Measurements from ENCODE around the gene SIMC1. TPM values are rescaled to one million over a fixed set of nuclear protein-coding genes. Genes with fewer than 3 reads are reported as not detected.
"Not testable (repeated sequence)": the region's sequence is repeated elsewhere in the genome, so short reads cannot be mapped to it uniquely, and the experiment has no call there.

The SIMC1 gene
- total RNA-seq = 10 to 100 TPM; 17.9 to 28.5 TPM

DNA sequence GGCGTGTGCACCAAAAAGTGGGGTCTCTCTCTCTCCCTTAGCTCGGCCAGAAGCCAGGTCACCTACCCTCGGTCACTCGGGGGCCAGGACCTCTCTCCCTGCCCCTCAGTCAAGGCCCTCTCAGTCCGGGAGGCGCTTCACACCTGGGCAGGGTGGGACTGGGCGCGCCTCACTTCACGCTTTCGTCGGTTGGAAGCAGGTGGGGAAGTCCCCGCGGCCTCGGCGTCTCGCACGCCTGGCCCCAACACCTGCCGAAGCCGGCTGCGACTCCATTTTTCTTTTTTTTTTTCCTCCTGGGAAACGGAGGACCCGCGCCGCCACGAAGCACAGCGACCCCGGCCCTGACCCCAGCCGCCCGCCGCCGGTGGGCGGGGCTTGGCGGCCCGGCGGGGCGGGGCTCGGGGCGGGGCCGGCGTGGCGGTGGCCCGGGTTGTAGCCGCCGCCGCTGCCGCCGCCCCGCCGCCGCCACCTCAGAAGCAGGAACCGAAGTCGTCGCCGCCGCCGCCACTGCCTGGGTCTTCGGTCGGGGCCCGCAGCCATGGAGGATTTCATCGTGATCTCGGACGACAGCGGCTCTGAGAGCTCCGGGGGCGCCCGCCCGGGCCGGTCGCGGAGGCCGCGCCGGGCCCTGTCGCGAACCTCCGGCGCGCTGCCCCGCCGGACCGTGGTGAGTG is at the start of gene SIMC1:
TSS of gene SIMC1 (plus strand) at position 454 of the 674 bp plus-strand sequence. CDS start at position 539, 85 bp downstream.
- not testable (repeated sequence) for H3K9me3 Mint-ChIP-seq; H3K27me3 Mint-ChIP-seq; H3K27ac Mint-ChIP-seq; H3K36me3 Mint-ChIP-seq (ENCODE audit: low read depth); H3K4me1 Mint-ChIP-seq
- ATAC-seq (replicated peaks) = peak; percentile 80
- peak within 1 kb of the TSS; percentile 48 for H3K4me3 Mint-ChIP-seq

DNA sequence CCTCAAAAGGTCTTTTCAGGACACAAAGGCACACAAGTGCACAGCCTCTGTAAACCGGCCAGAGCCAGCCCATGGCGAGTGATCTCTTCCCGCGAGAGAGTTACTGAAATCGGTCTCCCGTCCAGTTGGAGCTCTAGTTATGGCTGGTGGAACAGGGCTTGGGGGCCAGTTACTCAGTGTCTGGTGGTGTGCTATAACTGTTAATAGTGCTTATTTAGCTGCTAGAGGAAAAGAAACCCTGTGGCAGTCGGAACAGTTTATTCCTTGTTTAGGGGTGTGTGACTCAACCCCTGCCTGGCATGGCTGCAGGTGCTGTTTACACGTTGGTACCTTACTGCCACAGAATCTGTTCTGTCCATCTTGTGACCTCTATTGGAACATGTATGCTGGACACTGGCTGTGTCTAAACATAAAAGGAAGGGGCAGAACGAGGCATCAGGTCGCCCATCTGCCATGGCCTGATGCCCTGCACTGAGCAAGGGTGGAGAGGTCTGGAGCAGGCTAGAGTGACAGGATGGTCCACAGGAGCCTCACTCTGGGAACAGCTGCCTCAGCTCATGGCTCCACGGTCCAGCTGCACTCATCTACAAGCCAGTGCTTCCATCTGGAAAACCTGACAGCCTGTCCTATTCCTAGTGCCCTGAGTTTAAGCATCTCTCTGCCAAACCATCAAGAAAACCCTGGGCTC is 49.6 kb upstream of the SIMC1 start:
- Mint-ChIP-seq H3K9me3 (no peaks in the 10 kb centered on the region), H3K27ac (no peak overlapping the region), H3K4me1 (no peaks in the 10 kb centered on the region), H3K27me3 (no peaks in the 10 kb centered on the region), H3K36me3 (ENCODE audit: low read depth) (no peaks in the 10 kb centered on the region), H3K4me3 (no peak overlapping the region)
- ATAC-seq (replicated peaks) = no peak

DNA sequence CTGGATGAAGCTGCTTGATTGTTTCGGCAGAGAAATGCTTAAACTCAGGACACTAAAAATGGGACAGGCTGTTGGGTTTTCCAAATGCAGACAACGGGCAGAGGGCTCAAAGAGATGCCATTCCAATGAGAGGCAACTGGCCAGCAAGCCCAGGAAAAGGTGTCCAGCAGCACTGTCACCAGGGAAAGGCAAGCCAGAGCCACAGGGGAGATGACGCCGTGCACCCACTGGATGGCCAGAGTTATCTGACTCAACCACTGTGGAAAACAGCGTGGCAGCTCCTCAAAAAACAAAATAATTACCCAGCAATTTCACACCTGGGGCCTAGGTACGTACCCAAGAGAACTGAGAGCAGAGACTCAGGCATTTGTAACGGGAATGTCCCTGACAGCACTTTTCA is 48.4 kb upstream of the SIMC1 start:
- no peak for ATAC-seq (replicated peaks)
- H3K27me3 Mint-ChIP-seq = no peaks in the 10 kb centered on the region
- no peak overlapping the region for H3K27ac Mint-ChIP-seq
- H3K4me1 Mint-ChIP-seq = no peaks in the 10 kb centered on the region
- H3K9me3 Mint-ChIP-seq = no peaks in the 10 kb centered on the region
- no peaks in the 10 kb centered on the region for H3K36me3 Mint-ChIP-seq (ENCODE audit: low read depth)
- H3K4me3 Mint-ChIP-seq = no peak overlapping the region

DNA sequence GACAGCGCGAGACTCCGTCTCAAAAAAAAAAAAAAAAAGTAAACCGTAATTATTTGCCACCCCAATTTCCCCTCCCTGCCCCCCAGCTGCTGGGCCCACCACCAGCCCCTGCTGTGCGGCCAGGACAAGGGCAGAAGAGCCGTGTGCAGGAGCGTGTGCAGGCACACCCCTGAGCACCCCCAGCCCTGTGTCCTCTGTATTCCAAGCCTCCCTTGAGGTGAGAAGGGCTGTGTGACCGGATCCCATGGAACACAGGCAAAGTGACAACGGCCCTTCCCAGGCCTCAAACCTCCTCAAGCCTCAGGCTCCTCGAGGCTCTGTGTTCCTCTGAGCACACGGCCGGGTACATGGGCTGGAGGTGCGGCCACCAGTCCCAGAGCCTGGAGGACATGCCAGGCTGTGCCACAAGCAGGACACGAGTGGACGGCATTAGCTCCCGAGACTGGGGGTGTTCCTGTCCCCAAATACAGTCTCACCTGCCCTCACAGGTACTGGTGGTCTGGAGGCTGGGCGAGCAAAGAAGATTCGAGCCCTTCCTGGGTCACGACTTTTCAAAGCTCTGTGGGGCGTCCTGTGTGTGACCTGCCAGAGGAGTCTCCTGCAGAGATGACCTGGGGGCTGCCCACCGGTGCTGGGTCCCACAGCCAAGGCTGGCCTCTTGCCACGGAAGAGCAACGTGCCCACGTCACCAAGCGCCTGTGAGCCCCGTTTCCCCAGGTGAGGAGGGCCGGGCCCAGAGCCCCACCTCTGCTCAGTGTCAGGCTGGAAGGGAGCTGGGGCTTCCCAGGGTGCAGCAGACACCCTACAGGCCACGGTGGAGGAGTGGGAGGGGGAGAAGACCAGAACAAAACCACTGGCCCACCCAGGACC is 47.1 kb upstream of the SIMC1 start:
- Mint-ChIP-seq H3K4me3 (no peak overlapping the region), H3K4me1 (no peaks in the 10 kb centered on the region), H3K27ac (no peak overlapping the region), H3K27me3 (no peaks in the 10 kb centered on the region), H3K36me3 (ENCODE audit: low read depth) (no peaks in the 10 kb centered on the region), H3K9me3 (no peaks in the 10 kb centered on the region)
- ATAC-seq (replicated peaks) = no peak

DNA sequence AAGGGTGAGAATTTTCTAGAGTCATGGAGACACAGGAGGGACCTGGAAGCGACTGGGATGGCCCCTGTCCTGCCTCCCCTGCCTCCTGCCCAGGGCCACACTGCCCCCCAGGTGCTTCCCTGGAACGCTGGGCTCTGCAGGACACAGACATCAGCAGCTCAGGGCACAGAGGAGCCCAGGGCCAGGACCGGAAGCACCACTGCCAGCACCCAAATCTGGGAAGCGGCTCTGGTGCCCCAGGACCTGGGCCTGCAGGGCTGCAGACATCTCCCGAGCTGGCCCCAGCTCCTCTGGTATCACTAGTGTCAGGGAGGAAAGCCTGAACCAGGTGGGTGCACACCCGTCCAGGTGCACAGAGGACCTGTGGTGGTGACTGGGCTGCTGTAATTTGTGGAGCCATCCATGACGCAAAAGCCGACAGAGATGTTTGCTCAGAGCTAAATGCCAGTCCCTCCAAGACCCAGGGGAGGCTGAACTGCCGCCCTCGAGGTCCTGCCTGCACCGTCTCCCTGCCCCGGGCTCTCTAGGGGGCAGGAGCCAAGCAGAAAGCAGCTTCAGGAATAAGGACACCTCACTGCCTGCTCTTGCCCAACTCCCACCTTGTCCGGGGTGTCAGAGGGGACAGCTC is 46.0 kb upstream of the SIMC1 start:
- Mint-ChIP-seq H3K27ac (no peak overlapping the region), H3K27me3 (peaks cover 2% of the 10 kb centered on the region), H3K9me3 (no peaks in the 10 kb centered on the region), H3K36me3 (ENCODE audit: low read depth) (no peaks in the 10 kb centered on the region), H3K4me1 (no peaks in the 10 kb centered on the region), H3K4me3 (no peak overlapping the region)
- no peak for ATAC-seq (replicated peaks)

DNA sequence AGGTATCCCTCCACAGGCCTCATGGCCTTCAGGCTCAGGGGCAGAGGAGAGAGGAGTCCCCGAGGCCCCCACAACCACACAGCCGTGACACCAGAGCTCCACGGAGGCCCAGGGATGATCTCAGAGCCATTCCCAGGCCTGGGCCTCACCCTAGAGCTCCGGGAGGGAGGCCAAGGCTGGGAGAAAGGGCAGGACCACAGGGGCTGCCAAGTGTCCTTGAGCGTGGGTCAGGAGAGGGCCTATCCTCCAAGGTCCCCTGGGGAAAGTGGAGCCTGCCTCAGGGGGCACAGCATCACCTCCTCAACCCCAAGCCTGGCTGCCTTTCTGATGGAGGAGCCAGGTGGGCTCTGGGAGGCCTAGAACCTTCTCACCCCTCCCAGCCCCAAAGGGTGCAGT is 45.5 kb upstream of the SIMC1 start:
- not testable (repeated sequence) for H3K4me3 Mint-ChIP-seq; H3K4me1 Mint-ChIP-seq; H3K36me3 Mint-ChIP-seq (ENCODE audit: low read depth); H3K27ac Mint-ChIP-seq; ATAC-seq (replicated peaks); H3K9me3 Mint-ChIP-seq; H3K27me3 Mint-ChIP-seq

DNA sequence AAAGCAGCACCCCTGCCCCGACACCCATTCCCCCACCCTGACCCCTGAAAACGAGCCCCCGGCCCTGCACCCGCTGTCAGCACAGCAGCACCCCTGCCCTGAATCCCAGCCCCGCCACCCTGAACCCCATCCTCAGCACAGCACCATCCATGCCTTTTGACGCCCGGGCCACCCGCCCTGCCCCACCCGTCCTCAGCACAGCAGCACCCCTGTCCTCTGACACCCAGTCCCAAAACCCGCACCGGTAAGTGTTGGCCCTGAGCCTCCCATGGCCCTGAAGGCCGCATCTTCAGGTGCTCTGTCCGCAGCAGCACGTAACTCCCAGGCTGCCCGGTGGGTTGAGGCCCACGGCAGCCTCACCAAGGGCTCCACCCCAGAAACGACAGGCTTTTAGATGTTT is 44.6 kb upstream of the SIMC1 start:
- not testable (repeated sequence) for H3K36me3 Mint-ChIP-seq (ENCODE audit: low read depth); H3K27ac Mint-ChIP-seq; H3K4me1 Mint-ChIP-seq; ATAC-seq (replicated peaks); H3K9me3 Mint-ChIP-seq; H3K27me3 Mint-ChIP-seq
- H3K4me3 Mint-ChIP-seq = peak overlapping the region; percentile 38

DNA sequence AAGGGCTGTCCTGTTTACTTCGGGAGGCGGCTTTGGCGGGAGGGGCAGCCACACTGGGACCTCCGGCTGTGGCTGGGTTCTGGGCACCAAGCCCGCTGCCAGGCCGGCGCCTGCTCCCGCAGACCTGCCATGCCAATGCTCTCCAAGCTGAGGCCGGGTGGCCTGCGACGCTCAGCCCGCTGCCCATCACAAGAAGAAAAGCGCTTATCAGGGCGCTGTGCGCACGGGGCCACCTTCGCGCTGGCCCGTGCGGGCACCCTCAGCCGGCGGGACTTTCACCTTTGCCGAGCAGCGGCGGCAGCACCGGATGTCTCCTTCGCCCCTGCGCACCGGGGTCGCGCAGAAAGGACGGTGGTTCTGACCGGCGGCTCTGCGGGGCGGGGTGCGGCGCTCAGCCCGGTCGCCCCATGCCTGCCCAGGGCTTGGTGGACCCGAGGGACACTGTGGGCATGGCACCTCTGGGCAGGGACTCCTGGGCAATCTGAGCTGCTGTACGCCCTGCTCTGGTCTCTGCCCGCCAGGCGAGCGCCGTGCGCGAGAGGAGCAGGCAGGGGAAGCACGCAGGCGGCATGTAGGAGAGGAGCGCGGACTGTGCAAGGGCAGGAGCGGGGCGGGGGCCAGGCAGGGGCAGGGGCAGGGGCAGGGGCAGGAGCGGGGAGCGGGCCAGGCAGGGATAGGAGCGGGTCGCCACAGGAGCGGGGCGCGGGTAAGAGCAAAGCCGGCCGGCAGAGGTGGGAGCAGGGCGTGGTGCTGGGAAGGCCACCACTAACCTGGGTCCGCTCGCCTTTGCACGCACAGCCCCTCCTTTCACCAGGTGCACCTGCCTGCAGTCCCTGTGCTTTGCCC is 43.8 kb upstream of the SIMC1 start:
- H3K27ac Mint-ChIP-seq; H3K9me3 Mint-ChIP-seq; H3K27me3 Mint-ChIP-seq; H3K36me3 Mint-ChIP-seq (ENCODE audit: low read depth); H3K4me1 Mint-ChIP-seq: not testable (repeated sequence)
- ATAC-seq (replicated peaks) = peak; percentile 41
- peak overlapping the region; percentile 38 for H3K4me3 Mint-ChIP-seq

DNA sequence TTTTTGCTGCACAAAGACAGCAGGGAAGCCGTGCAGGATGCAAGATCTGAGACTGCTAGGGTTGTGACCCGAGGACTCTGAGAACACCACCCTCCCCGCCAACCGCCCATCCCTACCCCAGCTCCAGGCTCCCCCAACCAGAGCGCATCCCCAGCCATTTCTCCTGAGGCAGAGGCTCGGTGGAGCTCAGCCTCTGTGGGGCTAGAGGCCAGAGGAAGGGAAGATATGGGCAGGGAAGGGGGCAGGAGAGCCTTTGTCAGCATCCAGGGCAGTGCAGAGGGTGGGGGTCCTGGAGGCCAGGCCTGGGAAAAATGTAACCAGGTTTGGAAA is 43.2 kb upstream of the SIMC1 start:
- not testable (repeated sequence) for H3K4me1 Mint-ChIP-seq; H3K27ac Mint-ChIP-seq; H3K27me3 Mint-ChIP-seq; H3K36me3 Mint-ChIP-seq (ENCODE audit: low read depth); H3K9me3 Mint-ChIP-seq; ATAC-seq (replicated peaks)
- peak overlapping the region; percentile 38 for H3K4me3 Mint-ChIP-seq

DNA sequence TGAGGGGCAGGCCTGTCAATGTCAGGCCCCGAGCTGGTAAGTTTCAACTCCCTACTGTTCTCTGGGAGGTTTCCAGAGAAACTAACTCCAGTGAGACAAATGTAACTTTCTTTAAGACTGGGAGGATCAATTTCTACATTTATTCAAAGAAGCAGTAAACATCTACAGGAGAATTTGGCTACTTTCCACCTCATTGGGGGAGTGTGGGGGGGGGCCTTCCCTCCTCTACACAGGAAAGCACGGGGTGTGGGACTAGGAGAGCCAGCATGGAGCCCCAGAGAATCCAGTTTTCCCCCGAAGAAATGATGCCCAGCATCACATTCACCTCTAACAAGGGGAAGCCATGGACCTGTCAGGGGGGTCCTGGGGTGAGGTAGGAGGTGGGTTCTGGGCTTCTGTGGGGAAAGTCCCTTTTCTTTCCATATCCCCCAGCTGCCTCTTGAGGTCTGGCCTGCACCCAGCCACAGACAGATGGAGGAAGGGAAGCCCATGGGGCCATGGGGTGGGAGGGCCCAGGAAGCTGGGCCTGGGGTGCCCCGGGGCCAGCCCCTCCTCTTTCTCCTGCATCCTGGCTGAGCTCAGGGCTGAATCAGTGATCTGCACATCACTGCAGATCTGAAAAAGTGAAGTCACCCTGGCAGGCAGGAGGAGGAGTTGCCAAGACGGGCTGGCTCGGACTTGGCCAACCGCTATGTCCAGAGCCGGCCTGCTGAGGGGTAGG is 42.6 kb upstream of the SIMC1 start:
- H3K27ac Mint-ChIP-seq; H3K9me3 Mint-ChIP-seq; H3K4me1 Mint-ChIP-seq; H3K36me3 Mint-ChIP-seq (ENCODE audit: low read depth): not testable (repeated sequence)
- Mint-ChIP-seq H3K4me3 (peak overlapping the region; percentile 38), H3K27me3 (peaks cover 12% of the 10 kb centered on the region)
- peak; percentile 14 for ATAC-seq (replicated peaks)

DNA sequence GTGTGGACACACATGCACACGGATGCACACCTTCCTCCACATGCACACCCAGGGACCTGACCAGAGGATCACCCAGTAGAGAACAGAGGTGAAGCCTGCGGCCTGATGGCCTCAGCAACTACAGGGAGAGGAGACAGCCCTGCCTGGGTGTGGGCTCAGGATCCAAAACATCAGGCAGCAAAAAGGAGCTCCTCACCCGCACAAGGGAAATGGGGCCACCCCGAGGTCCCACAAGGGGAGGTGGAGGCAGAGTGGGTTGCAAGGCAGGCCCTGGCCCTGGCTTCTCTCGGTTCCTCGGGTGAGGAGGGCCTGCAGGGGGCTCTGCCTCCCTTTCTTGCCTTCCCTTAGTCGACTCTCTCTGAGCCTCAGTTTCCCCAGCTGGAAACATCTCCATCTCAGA is 41.4 kb upstream of the SIMC1 start:
- H3K9me3 Mint-ChIP-seq; H3K4me3 Mint-ChIP-seq; H3K4me1 Mint-ChIP-seq; H3K27ac Mint-ChIP-seq; ATAC-seq (replicated peaks); H3K36me3 Mint-ChIP-seq (ENCODE audit: low read depth): not testable (repeated sequence)
- peaks cover 12% of the 10 kb centered on the region for H3K27me3 Mint-ChIP-seq

DNA sequence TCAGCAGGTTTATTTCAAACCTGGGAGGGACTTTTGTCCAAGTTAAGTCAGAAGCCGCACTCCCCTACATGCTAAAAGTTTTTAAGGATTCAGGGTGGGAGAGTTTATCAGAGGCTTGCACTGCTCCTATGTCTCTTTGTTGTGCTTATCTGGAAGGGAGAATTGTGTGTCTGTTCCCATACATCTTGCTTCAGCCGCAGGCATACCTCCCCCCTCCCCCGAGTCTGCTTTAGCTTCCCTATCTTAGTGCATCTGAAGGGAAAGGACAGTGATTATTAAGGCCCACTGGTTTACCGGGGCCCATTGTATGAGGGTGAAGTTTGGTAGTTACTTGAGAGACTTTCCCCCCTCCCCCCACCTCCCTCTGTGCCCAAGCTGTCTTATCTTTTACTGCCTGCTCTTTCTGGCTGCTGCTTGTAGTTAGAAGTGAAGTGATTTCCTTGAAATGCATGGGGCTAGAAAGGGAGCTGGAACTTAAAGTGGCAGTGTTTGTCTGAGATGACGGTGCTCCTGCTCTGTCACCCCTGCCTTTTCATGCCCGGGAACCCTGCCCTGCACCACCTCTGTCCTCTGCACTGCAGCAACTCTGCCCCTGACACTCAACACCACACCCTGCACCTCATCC is 40.9 kb upstream of the SIMC1 start:
- H3K4me1 Mint-ChIP-seq; H3K4me3 Mint-ChIP-seq; H3K27ac Mint-ChIP-seq; H3K9me3 Mint-ChIP-seq; H3K36me3 Mint-ChIP-seq (ENCODE audit: low read depth); ATAC-seq (replicated peaks): not testable (repeated sequence)
- peaks cover 12% of the 10 kb centered on the region for H3K27me3 Mint-ChIP-seq

DNA sequence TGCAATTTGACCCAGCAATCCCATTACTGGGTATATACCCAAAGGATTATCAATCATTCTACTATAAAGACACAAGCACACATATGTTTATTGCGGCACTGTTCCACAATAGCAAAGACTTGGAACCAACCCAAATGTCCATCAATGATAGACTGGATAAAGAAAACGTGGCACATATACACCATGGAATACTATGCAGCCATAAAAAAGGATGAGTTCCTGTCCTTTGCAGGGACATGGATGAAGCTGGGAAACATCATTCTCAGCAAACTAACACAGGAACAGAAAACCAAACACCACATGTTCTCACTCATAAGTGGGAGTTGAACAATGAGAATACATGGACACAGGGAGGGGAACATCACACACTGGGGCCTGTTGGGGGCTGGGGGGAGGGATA is 39.9 kb upstream of the SIMC1 start:
- H3K9me3 Mint-ChIP-seq; H3K27ac Mint-ChIP-seq; ATAC-seq (replicated peaks); H3K4me1 Mint-ChIP-seq; H3K4me3 Mint-ChIP-seq; H3K36me3 Mint-ChIP-seq (ENCODE audit: low read depth): not testable (repeated sequence)
- peaks cover 15% of the 10 kb centered on the region for H3K27me3 Mint-ChIP-seq
